Mesenchymal stem cell (in vitro differentiated cells and primary cell): ENCODE measurements around the gene PRXL2A.
A peak's percentile ranks its signal among the peaks of the same experiment; 100 is the strongest.

Source experiments
- DNase-seq: peaks from one replicate; pipeline ENCODE4 v3.0.0-alpha.2; 2013
- H2AFZ ChIP-seq: one replicate; pipeline ENCODE4 v1.6.1; 2013; ENCODE audit warnings: low read depth, mild to moderate bottlenecking, control low read depth, inconsistent platforms, low read length, moderate library complexity
- H2AK5ac ChIP-seq: 2 replicates; pipeline ENCODE4 v1.6.1; 2013; ENCODE audit warnings: low read length, moderate library complexity, mild to moderate bottlenecking, inconsistent platforms; ENCODE audit not compliant: severe bottlenecking
- H2BK120ac ChIP-seq: one replicate; pipeline ENCODE4 v1.6.1; 2013; ENCODE audit warnings: low read depth, mild to moderate bottlenecking, inconsistent platforms, low read length, moderate library complexity
- H2BK12ac ChIP-seq, 2 experiments: one replicate each; pipeline ENCODE4 v1.6.1; 2013; ENCODE audit warnings: inconsistent platforms in 2 of 2, low read length in 2 of 2, mild to moderate bottlenecking in 2 of 2, moderate library complexity in 2 of 2, control low read depth in 1 of 2
- H2BK15ac ChIP-seq: one replicate; pipeline ENCODE4 v1.6.1; 2013; ENCODE audit warnings: mild to moderate bottlenecking, low read depth, inconsistent platforms; ENCODE audit not compliant: poor library complexity, severe bottlenecking
- H2BK5ac ChIP-seq: 2 replicates; pipeline ENCODE4 v1.6.1; 2013; ENCODE audit warnings: low read depth, mild to moderate bottlenecking, low read length, control low read depth, inconsistent platforms; ENCODE audit not compliant: poor library complexity, severe bottlenecking
- H3K14ac ChIP-seq, 2 experiments: one replicate each; pipeline ENCODE4 v1.6.1; 2013; ENCODE audit warnings: inconsistent platforms in 2 of 2, low read length in 2 of 2, control low read depth in 1 of 2, mild to moderate bottlenecking in 1 of 2, moderate library complexity in 1 of 2
- H3K18ac ChIP-seq, 2 experiments: one replicate each; pipeline ENCODE4 v1.6.1; 2013; ENCODE audit warnings: inconsistent platforms in 2 of 2, low read length in 2 of 2, control low read depth in 1 of 2, low read depth in 1 of 2, mild to moderate bottlenecking in 1 of 2
- H3K23ac ChIP-seq, 2 experiments: one replicate each; pipeline ENCODE4 v1.6.1; 2013; ENCODE audit warnings: inconsistent platforms in 2 of 2, low read length in 2 of 2, mild to moderate bottlenecking in 2 of 2, moderate library complexity in 2 of 2, control low read depth in 1 of 2
- H3K27ac ChIP-seq: 2 replicates; pipeline ENCODE4 v1.5.1; 2013; ENCODE audit warnings: mild to moderate bottlenecking, moderate library complexity, low read length, control low read depth, inconsistent platforms; ENCODE audit not compliant: poor library complexity, severe bottlenecking
- H3K27me3 ChIP-seq, 2 experiments: 2 replicates each; pipeline versions ENCODE4 v1.6.1 to v1.7.0; 2013; ENCODE audit warnings: low read length in 2 of 2, mild to moderate bottlenecking in 2 of 2, moderate library complexity in 2 of 2, control low read depth in 1 of 2, inconsistent platforms in 1 of 2; ENCODE audit not compliant: control insufficient read depth in 1 of 2, insufficient read depth in 1 of 2
- H3K36me3 ChIP-seq, 2 experiments: 2 replicates each; pipeline versions ENCODE4 v1.6.1 to v1.7.0; 2013; ENCODE audit warnings: low read length in 2 of 2, control low read depth in 1 of 2, inconsistent platforms in 1 of 2, low read depth in 1 of 2, mild to moderate bottlenecking in 1 of 2; ENCODE audit not compliant: insufficient read depth in 2 of 2, control insufficient read depth in 1 of 2
- H3K4ac ChIP-seq, 2 experiments: one replicate each; pipeline ENCODE4 v1.6.1; 2013; ENCODE audit warnings: inconsistent platforms in 2 of 2, low read length in 2 of 2, mild to moderate bottlenecking in 2 of 2, moderate library complexity in 2 of 2, control low read depth in 1 of 2, low read depth in 1 of 2
- H3K4me1 ChIP-seq: 2 replicates; pipeline ENCODE4 v1.6.1; 2013; ENCODE audit warnings: low read depth, low read length, control low read depth; ENCODE audit not compliant: control insufficient read depth, insufficient read depth
- H3K4me2 ChIP-seq: 2 replicates; pipeline ENCODE4 v1.6.1; 2013; ENCODE audit warnings: low read length, mild to moderate bottlenecking, inconsistent platforms; ENCODE audit not compliant: poor library complexity, severe bottlenecking
- H3K4me3 ChIP-seq, 2 experiments: 2 replicates each; pipeline versions ENCODE4 v1.5.1 to v1.7.0; 2013; ENCODE audit warnings: low read length in 2 of 2, mild to moderate bottlenecking in 2 of 2, control low read depth in 1 of 2, low read depth in 1 of 2; ENCODE audit not compliant: insufficient read depth in 1 of 2
- H3K79me1 ChIP-seq: replicated peaks from 2 replicates; pipeline ENCODE4 v1.6.1; 2013; ENCODE audit warnings: mild to moderate bottlenecking, control low read depth, low read length, inconsistent platforms; ENCODE audit not compliant: poor library complexity, severe bottlenecking
- H3K9ac ChIP-seq: 2 replicates; pipeline ENCODE4 v1.7.0; 2013; ENCODE audit warnings: mild to moderate bottlenecking, low read length, moderate library complexity
- H3K9me3 ChIP-seq: 2 replicates; pipeline ENCODE4 v1.7.0; 2013; ENCODE audit warnings: mild to moderate bottlenecking, low read length; ENCODE audit not compliant: control insufficient read depth
- H4K8ac ChIP-seq: one replicate; pipeline ENCODE4 v1.6.1; 2013; ENCODE audit warnings: inconsistent platforms, mild to moderate bottlenecking, low read length, moderate library complexity
- H4K91ac ChIP-seq: one replicate; pipeline ENCODE4 v1.6.1; 2013; ENCODE audit warnings: mild to moderate bottlenecking, low read length, inconsistent platforms
- WGBS: methylation state at CpG from one replicate; pipeline ENCODE4 v1.1.7; 2013; ENCODE audit warnings: mixed read lengths; 5-methylcytosine and 5-hydroxymethylcytosine counted together

Gene PRXL2A

DNA sequence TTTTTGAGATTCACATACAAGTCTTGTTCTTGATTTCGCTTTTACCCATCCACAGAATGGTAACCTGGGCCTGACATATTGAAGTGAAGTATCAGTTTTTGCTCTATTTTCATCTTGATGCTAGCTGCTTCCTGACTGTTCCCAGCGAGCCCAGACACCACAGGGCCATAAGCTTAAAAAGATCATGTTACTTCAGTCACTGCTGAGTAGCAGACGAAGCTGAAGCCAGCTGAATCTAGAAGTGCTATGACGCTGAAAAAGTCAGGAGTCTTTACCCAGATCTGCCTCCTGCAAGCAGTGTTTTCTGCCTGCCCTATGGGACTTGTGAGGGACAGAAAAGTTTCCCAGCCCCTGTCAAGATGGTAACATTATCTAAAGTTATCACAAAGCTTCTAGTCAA is 2.7 kb upstream of the PRXL2A start:
- H2BK15ac ChIP-seq, result no peak overlapping the region
- no peak overlapping the region for H3K9ac ChIP-seq
- H3K27me3 ChIP-seq, result peaks cover 0 to 7% of the 10 kb centered on the region in 2 experiments
- H3K14ac ChIP-seq, result no peak overlapping the region
- H3K23ac ChIP-seq, result no peak overlapping the region
- H3K36me3 ChIP-seq, result no peaks in the 10 kb centered on the region
- H3K9me3 ChIP-seq, result no peaks in the 10 kb centered on the region
- no peak overlapping the region for H3K4me3 ChIP-seq
- H2BK5ac ChIP-seq, result no peak overlapping the region
- H3K27ac ChIP-seq, result no peak overlapping the region
- H3K79me1 ChIP-seq, result peaks cover 8% of the 10 kb centered on the region
- H4K91ac ChIP-seq, result no peak overlapping the region
- H3K4me1 ChIP-seq, result peaks cover 17% of the 10 kb centered on the region
- no peak overlapping the region for H2AFZ ChIP-seq
- no peak overlapping the region for H3K4me2 ChIP-seq
- H4K8ac ChIP-seq, result no peak overlapping the region
- WGBS, result 42% methylated on average over 4 of the region's 4 CpGs
- H3K18ac ChIP-seq, result no peak overlapping the region
- H3K4ac ChIP-seq, result no peak overlapping the region
- no peak overlapping the region for H2BK120ac ChIP-seq
- peak; percentile 66 for DNase-seq
- no peak overlapping the region for H2AK5ac ChIP-seq
- peak overlapping the region in 1 of 2 experiments; percentile 6 for H2BK12ac ChIP-seq

DNA sequence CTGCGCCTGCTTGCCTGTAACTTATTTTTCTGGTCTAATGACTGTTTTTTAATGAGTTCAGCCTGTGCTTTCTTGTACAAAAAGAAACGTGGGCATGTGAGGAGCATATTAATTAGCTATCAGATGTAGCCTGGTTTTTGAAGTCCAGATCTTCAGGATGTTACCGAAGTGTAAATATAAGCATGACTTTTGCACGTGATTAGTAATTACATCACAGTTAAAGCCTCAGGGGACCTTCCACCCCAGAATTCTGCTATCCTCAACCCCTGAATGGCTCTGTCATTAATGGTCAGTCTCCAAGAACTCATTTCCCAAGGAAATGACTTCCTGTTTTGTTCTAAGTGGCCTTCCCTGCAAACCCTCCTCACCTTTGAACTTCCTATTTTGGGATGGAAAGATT is 2.1 kb upstream of the PRXL2A start:
- Histone ChIP-seq H2AK5ac (no peak overlapping the region), H3K27me3 (peaks cover 0 to 7% of the 10 kb centered on the region in 2 experiments), H2BK120ac (no peak overlapping the region), H3K4ac (no peak overlapping the region), H3K18ac (no peak overlapping the region), H4K91ac (no peak overlapping the region), H3K4me2 (no peak overlapping the region), H3K23ac (no peak overlapping the region), H3K79me1 (peaks cover 8% of the 10 kb centered on the region), H2BK5ac (no peak overlapping the region), H3K9ac (no peak overlapping the region), H3K4me3 (no peak overlapping the region), H4K8ac (peak overlapping the region; percentile 43), H2BK12ac (no peak overlapping the region), H3K27ac (no peak overlapping the region), H2AFZ (no peak overlapping the region), H3K14ac (no peak overlapping the region), H3K9me3 (no peaks in the 10 kb centered on the region), H3K36me3 (no peaks in the 10 kb centered on the region), H3K4me1 (peaks cover 23% of the 10 kb centered on the region), H2BK15ac (no peak overlapping the region)
- 32% methylated on average over 4 of the region's 4 CpGs for WGBS
- DNase-seq, result peak; percentile 29

DNA sequence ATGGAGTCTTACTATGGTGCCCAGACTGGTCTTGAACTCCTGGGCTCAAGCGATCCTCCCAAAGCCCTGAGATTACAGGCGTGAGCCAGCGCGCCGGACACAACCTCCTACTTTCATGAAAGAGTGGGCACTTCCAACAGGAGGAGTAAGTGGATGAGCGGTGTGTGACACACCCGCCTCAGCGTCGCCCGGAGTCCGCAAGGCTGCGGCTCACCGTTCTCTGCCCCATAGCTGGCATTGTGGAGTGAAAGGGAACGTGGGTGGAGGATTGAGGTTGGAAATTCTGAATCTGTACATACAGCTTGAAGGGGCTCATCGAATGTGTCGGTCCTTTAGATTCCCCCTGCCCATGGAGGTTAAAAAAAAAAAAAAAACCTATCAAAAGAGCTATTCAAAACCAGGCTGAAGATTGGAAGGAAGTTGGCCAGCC is 524 bp upstream of the PRXL2A start:
- Histone ChIP-seq H2AFZ (peak overlapping the region; percentile 86), H3K27ac (no peak overlapping the region), H2BK12ac (peak overlapping the region; percentile 18 to 94), H3K79me1 (peaks cover 14% of the 10 kb centered on the region), H3K4me3 (peak overlapping the region; percentile 78 to 86), H3K23ac (peak overlapping the region in 1 of 2 experiments; percentile 98), H3K4ac (peak overlapping the region; percentile 61 to 92), H3K27me3 (peaks cover 0 to 7% of the 10 kb centered on the region in 2 experiments), H2AK5ac (no peak overlapping the region), H3K4me2 (peak overlapping the region; percentile 96), H3K9me3 (no peaks in the 10 kb centered on the region), H3K14ac (peak overlapping the region in 1 of 2 experiments; percentile 63), H2BK120ac (peak overlapping the region; percentile 6), H4K8ac (peak overlapping the region; percentile 83), H3K18ac (peak overlapping the region; percentile 58 to 93), H3K9ac (peak overlapping the region; percentile 66), H2BK15ac (peak overlapping the region; percentile 74), H4K91ac (no peak overlapping the region), H2BK5ac (no peak overlapping the region), H3K4me1 (peaks cover 31% of the 10 kb centered on the region), H3K36me3 (no peaks in the 10 kb centered on the region)
- 36% methylated on average over 14 of the region's 16 CpGs for WGBS
- DNase-seq, result peak; percentile 49

DNA sequence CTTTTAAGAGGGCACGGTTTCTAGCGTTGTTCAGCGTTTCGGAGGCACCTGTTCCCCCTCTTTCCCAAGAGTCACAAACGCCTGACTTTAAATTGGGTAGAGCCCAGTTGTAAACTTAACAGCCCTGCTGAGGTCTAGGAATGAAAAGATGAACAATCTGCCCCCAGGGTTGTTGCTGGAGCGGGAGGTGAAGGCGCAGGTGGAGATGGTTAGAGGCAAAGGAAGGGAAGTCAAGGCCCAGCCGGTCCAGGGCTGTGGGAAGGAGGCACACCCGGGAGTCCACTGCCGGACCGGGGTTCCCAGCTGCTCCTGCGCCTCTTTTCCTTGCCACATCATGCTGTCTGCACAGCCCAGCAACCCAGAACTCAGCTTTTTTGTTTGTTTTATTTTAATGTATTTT is 770 bp downstream of the PRXL2A start:
- H3K4me1 ChIP-seq, result peaks cover 40% of the 10 kb centered on the region
- WGBS, result 12% methylated on average over 9 of the region's 12 CpGs
- H2BK15ac ChIP-seq, result peak overlapping the region; percentile 84
- H3K4ac ChIP-seq, result peak overlapping the region; percentile 69 to 91
- H3K18ac ChIP-seq, result peak overlapping the region; percentile 90 to 97
- no peak overlapping the region for H3K23ac ChIP-seq
- H2BK120ac ChIP-seq, result peak overlapping the region; percentile 82
- no peak overlapping the region for H2AK5ac ChIP-seq
- peak overlapping the region; percentile 60 for H3K9ac ChIP-seq
- H2AFZ ChIP-seq, result no peak overlapping the region
- H3K27ac ChIP-seq, result no peak overlapping the region
- H3K14ac ChIP-seq, result peak overlapping the region in 1 of 2 experiments; percentile 72
- H4K91ac ChIP-seq, result peak overlapping the region; percentile 90
- H3K4me2 ChIP-seq, result peak overlapping the region; percentile 96
- no peaks in the 10 kb centered on the region for H3K9me3 ChIP-seq
- H2BK12ac ChIP-seq, result peak overlapping the region in 1 of 2 experiments; percentile 37
- peak overlapping the region; percentile 78 to 86 for H3K4me3 ChIP-seq
- H3K79me1 ChIP-seq, result peaks cover 22% of the 10 kb centered on the region
- H4K8ac ChIP-seq, result peak overlapping the region; percentile 96
- no peak overlapping the region for H2BK5ac ChIP-seq
- H3K27me3 ChIP-seq, result peaks cover 0 to 7% of the 10 kb centered on the region in 2 experiments
- no peak for DNase-seq
- H3K36me3 ChIP-seq, result no peaks in the 10 kb centered on the region
